GM23248 (cell line): Measurements from ENCODE around the gene RNASE8. TPM values are rescaled to one million over a fixed set of nuclear protein-coding genes. Genes with fewer than 3 reads are reported as not detected.

ENCODE experiments used
- DNase-seq: peaks from one replicate; pipeline ENCODE4 v3.0.0-alpha.2; 2015
- H2AFZ ChIP-seq: fragments of 200-600 bp; sonication (generic); 2 replicates; pipeline ENCODE4 v1.6.1; 2016; ENCODE audit warnings: antibody characterized with exemption
- H3F3A ChIP-seq: fragments of 200-600 bp; sonication (generic); 2 replicates; pipeline ENCODE4 v1.6.1; 2016; ENCODE audit warnings: mild to moderate bottlenecking, antibody characterized with exemption, mixed run types; ENCODE audit not compliant: insufficient read depth
- H3K27ac ChIP-seq: fragments of 200-600 bp; sonication (generic); 2 replicates; pipeline ENCODE4 v1.5.1; 2016; ENCODE audit warnings: mild to moderate bottlenecking
- H3K27me3 ChIP-seq: fragments of 200-600 bp; sonication (generic); replicated peaks from 2 replicates; pipeline ENCODE4 v1.6.1; 2016; ENCODE audit warnings: mild to moderate bottlenecking; ENCODE audit not compliant: insufficient read depth
- H3K36me3 ChIP-seq: fragments of 200-600 bp; sonication (generic); 2 replicates; pipeline ENCODE4 v1.6.1; 2016; ENCODE audit warnings: low read depth, mild to moderate bottlenecking
- H3K4me1 ChIP-seq: fragments of 200-600 bp; sonication (generic); 2 replicates; pipeline ENCODE4 v1.6.1; 2016; ENCODE audit warnings: mild to moderate bottlenecking; ENCODE audit not compliant: insufficient read depth
- H3K4me2 ChIP-seq: fragments of 200-600 bp; sonication (generic); one replicate; pipeline ENCODE4 v1.6.1; 2016; ENCODE audit warnings: mild to moderate bottlenecking; ENCODE audit not compliant: unreplicated experiment
- H3K4me3 ChIP-seq: fragments of 200-600 bp; sonication (generic); 2 replicates; pipeline ENCODE4 v1.5.1; 2016; ENCODE audit warnings: mild to moderate bottlenecking
- H3K79me2 ChIP-seq: fragments of 200-600 bp; sonication (generic); 2 replicates; pipeline ENCODE4 v1.6.1; 2016; ENCODE audit warnings: mild to moderate bottlenecking; ENCODE audit not compliant: insufficient read depth
- H3K9ac ChIP-seq: fragments of 200-600 bp; sonication (generic); 2 replicates; pipeline ENCODE4 v1.6.1; 2016; ENCODE audit warnings: mild to moderate bottlenecking
- H3K9me2 ChIP-seq: fragments of 200-600 bp; sonication (generic); 2 replicates; pipeline ENCODE4 v1.6.1; 2016; ENCODE audit warnings: mixed run types, mild to moderate bottlenecking, moderate library complexity; ENCODE audit not compliant: insufficient read depth
- H3K9me3 ChIP-seq: fragments of 200-600 bp; sonication (generic); one replicate; pipeline ENCODE4 v1.6.1; 2017; ENCODE audit warnings: low read depth
- H4K20me1 ChIP-seq: fragments of 200-600 bp; sonication (generic); 2 replicates; pipeline ENCODE4 v1.6.0; 2016; ENCODE audit not compliant: insufficient read depth
- EZH2 ChIP-seq: fragments of 200-600 bp; sonication (generic); IDR thresholded peaks from 2 replicates; pipeline ENCODE4 v1.6.1; 2018; ENCODE audit warnings: antibody characterized with exemption, mild to moderate bottlenecking; ENCODE audit not compliant: insufficient read depth, poor library complexity, severe bottlenecking
- EZH2phosphoT487 ChIP-seq: fragments of 200-600 bp; sonication (generic); IDR thresholded peaks from 2 replicates; pipeline ENCODE4 v1.6.1; 2018; ENCODE audit warnings: antibody characterized with exemption, moderate library complexity, mild to moderate bottlenecking, low read depth; ENCODE audit not compliant: insufficient read depth
- whole genome bisulfite sequencing, 2 experiments: methylation state at CpG; one replicate each; pipeline ENCODE4 v1.1.6; 2015 to 2017; ENCODE audit warnings: low lambda C conversion rate in 2 of 2, low coverage in 1 of 2; ENCODE audit errors: missing lambda C conversion rate in 2 of 2; 5-methylcytosine and 5-hydroxymethylcytosine counted together
- in situ Hi-C: fragments of 300-500 bp; cut with MboI; formaldehyde crosslinking; loops from 2 replicates; pipeline ENCODE4 v1.15.0; 2020
- polyA plus RNA-seq: library from polyadenylated mRNA; unstranded; fragments of >200 nt; fragmentation: Nextera tagmentation; extraction: Ambion mirVana; gene quantifications from 2 replicates; pipeline ENCODE4 v1.2.1, GENCODE V29; 2016
- total RNA-seq: library from RNA; depleted of rRNA; stranded (reverse); fragments of >200 nt; shearing (Covaris generic); gene quantifications from 2 replicates; pipeline ENCODE4 v1.2.3, GENCODE V29; 2014

Gene RNASE8
- total and polyA plus RNA-seq, 2 experiments from 2014 or later = not detected

DNA sequence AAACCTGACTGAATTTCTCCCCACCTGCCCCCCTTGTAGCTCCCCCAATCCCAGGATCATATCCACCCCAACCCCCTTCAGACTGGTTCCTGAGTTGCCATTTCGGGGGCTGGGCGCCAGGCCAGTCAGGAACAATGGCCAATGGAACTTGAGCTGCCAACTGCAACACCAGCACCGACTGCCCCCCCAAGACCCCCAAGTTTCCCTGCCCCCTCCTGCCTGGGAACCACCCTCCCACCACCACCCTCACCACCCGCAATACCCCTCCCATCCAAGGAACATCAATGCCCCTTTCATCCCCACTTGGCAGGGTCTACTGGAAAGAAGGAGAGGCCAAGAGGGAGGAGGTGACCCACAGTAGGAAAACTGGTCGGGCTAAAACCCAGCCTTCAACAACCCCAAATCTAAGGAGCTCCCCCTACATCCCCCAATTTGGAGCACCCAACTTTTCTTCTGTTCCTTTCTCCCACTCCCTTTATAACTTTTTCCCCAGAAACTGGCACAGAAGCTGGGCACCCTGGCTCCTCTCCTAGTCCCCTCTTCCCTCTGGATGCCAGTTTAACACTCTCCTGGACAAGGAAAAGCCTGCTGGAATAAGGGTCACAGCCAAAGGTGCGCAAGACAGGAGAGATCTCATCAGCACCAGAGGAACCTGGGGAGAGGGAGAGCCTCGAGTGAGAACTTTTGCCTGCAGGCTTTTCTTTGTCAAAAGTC, 31.2 kb upstream of the RNASE8 start:
- H3K79me2 ChIP-seq = no peaks in the 10 kb centered on the region
- H3K9ac ChIP-seq = no peak overlapping the region
- no peak overlapping the region for H3K27ac ChIP-seq
- no peak for TF ChIP-seq EZH2phosphoT487
- no peak for TF ChIP-seq EZH2
- H3F3A ChIP-seq = no peaks in the 10 kb centered on the region
- no peaks in the 10 kb centered on the region for H3K4me1 ChIP-seq
- WGBS, 2 experiments = 74 to 76% methylated on average over 4 to 7 of the region's 7 CpGs
- no peaks in the 10 kb centered on the region for H3K9me3 ChIP-seq
- H3K4me2 ChIP-seq = no peak overlapping the region
- no peak for DNase-seq
- H3K9me2 ChIP-seq = no peaks in the 10 kb centered on the region
- H3K27me3 ChIP-seq = peaks cover 32% of the 10 kb centered on the region
- H3K4me3 ChIP-seq = no peak overlapping the region
- H4K20me1 ChIP-seq = no peaks in the 10 kb centered on the region
- in situ Hi-C loops = no loop called here
- H3K36me3 ChIP-seq = no peaks in the 10 kb centered on the region
- no peak overlapping the region for H2AFZ ChIP-seq

DNA sequence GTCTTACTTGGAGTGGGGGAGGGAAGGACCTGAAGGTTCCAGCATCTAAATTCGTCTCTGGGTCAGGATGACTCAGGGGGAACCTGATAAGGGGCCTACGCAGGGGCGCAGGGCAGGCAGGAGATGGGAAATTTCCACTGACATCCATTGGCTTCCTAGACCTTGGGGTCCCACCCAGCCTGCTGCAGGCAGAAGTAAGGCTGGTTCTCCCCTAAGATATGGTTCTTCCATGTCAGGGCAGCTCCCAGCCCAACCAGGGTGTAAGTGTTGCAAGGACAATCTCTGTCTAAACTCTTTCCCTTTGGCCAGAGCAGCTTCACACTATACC, 30.7 kb upstream of the RNASE8 start:
- Histone ChIP-seq H3K79me2 (no peaks in the 10 kb centered on the region), H3K36me3 (no peaks in the 10 kb centered on the region), H3K9me2 (no peaks in the 10 kb centered on the region), H3K4me3 (no peak overlapping the region), H3K4me1 (no peaks in the 10 kb centered on the region), H4K20me1 (no peaks in the 10 kb centered on the region), H3K9me3 (no peaks in the 10 kb centered on the region), H3K9ac (no peak overlapping the region), H2AFZ (no peak overlapping the region), H3F3A (no peaks in the 10 kb centered on the region), H3K4me2 (no peak overlapping the region), H3K27ac (no peak overlapping the region), H3K27me3 (peaks cover 32% of the 10 kb centered on the region)
- WGBS, 2 experiments = 76 to 77% methylated on average over 3 of the region's 3 CpGs
- TF ChIP-seq EZH2 (no peak), EZH2phosphoT487 (no peak)
- DNase-seq = no peak
- in situ Hi-C loops = no loop called here

DNA sequence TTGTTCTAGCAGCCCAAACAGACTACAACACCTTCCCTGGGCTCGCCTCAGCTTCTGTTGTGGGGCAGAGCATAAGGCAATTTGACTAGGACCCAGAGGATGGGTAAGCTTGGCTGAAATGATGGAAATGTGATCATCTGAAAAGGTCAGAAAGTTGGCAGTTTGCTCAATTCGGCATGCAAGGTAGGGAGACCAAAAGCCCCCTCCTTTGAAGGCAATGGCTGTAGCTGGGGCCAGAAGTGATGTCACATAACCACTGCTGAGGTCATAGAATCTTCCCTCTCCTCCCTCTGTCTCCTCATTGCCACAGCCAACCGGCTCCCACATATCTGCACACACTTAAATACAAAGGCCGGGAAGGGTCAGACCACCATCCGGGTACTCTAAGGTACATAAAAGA, 27.7 kb upstream of the RNASE8 start, which contains the start of gene TPPP2:
TSS of gene TPPP2 (plus strand) at position 301 of the 400 bp plus-strand sequence. CDS start 365 bp downstream, outside the sequence.
- Histone ChIP-seq H4K20me1 (no peaks in the 10 kb centered on the region), H3K9me2 (no peaks in the 10 kb centered on the region), H3K27me3 (peaks cover 4% of the 10 kb centered on the region; the same call in 1 of the 2 replicates), H3K36me3 (no peaks in the 10 kb centered on the region), H3K27ac (no peak within 1 kb of the TSS), H2AFZ (no peak within 1 kb of the TSS), H3K9me3 (no peaks in the 10 kb centered on the region), H3K4me2 (no peak within 1 kb of the TSS), H3K4me1 (no peaks in the 10 kb centered on the region), H3F3A (no peaks in the 10 kb centered on the region), H3K79me2 (no peaks in the 10 kb centered on the region), H3K4me3 (no peak within 1 kb of the TSS), H3K9ac (no peak within 1 kb of the TSS)
- no peak for TF ChIP-seq EZH2phosphoT487
- TF ChIP-seq EZH2 = no peak
- in situ Hi-C loops = no loop called here
- no peak for DNase-seq
- WGBS, 2 experiments = 61 to 75% methylated on average over 5 of the region's 5 CpGs

DNA sequence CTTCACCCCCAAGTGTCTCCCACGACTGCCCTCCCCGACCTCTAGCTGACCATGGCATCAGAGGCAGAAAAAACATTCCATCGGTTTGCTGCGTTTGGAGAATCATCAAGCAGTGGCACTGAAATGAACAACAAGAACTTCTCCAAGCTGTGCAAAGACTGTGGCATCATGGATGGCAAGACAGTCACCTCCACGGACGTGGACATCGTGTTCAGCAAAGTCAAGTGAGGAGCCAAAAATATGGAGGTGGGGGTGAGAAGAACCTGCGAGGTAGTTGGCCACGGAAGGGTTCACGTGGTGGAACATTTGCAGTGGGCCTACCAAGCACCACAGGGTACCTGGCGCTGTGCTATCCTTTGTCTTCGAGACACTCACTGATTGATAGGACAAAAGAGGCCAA, 27.1 kb upstream of the RNASE8 start:
- no peak for TF ChIP-seq EZH2phosphoT487
- Histone ChIP-seq H3K27ac (no peak overlapping the region), H3K4me3 (no peak overlapping the region), H3K4me2 (no peak overlapping the region), H3K27me3 (peaks cover 4% of the 10 kb centered on the region; the same call in 1 of the 2 replicates), H4K20me1 (no peaks in the 10 kb centered on the region), H3K79me2 (no peaks in the 10 kb centered on the region), H3F3A (no peaks in the 10 kb centered on the region), H2AFZ (no peak overlapping the region), H3K9me3 (no peaks in the 10 kb centered on the region), H3K9ac (no peak overlapping the region), H3K4me1 (no peaks in the 10 kb centered on the region), H3K9me2 (no peaks in the 10 kb centered on the region), H3K36me3 (no peaks in the 10 kb centered on the region)
- in situ Hi-C loops = no loop called here
- 68 to 69% methylated on average over 12 of the region's 12 CpGs for WGBS, 2 experiments
- no peak for DNase-seq
